Measurements from ENCODE around the gene PPP6R3. TPM values are rescaled to one million over a fixed set of nuclear protein-coding genes. Genes with fewer than 3 reads are reported as not detected.

The PPP6R3 gene
- total RNA-seq, 1 experiment from 2014 or later, result 171 TPM

DNA sequence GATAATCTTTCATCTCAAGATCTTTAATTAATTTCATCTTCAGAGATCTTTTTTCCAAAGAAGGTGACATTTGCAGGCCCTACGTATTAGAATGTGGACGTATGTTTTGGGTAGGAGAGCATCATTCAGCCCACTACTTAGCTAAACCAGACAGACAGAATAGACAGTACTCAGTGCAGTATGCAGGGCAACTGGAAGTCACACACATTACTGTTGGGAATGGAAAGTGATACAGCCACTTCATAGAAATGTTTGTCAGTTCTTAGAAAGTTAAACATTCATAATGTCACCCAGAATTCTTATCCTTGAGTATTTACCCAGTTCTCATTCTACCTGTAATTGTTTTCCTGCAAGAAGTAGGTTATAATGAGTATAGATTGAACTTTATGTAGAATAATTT, 102.9 kb downstream of the PPP6R3 start:
- Histone ChIP-seq H3K36me3 (ENCODE audit: low read depth, low read length) (peaks cover 66% of the 10 kb centered on the region), H3K79me2 (ENCODE audit: low read length) (0 out of 2 replicates have a peak, but pooled peaks cover 3% of the 10 kb centered on the region), H3K4me3 (ENCODE audit: low read length) (no peak overlapping the region), H3K27ac (ENCODE audit: low read length) (no peak overlapping the region), H4K20me1 (ENCODE audit: low read length) (no peaks in the 10 kb centered on the region), H3K9me2 (replicated peaks; ENCODE audit: low read length) (no peaks in the 10 kb centered on the region), H3F3A (ENCODE audit: low read length, unreplicated experiment) (no peaks in the 10 kb centered on the region), H3K27me3 (ENCODE audit: low read length) (no peaks in the 10 kb centered on the region), H3K9ac (ENCODE audit: low read length) (no peak overlapping the region), H3K4me2 (ENCODE audit: low read length) (no peak overlapping the region), H2AFZ (ENCODE audit: low read length) (no peak overlapping the region), H3K9me3 (ENCODE audit: low read length) (no peaks in the 10 kb centered on the region), H3K4me1 (ENCODE audit: insufficient read depth, low read length) (no peaks in the 10 kb centered on the region)
- DNase-seq (no peak), ATAC-seq (no peak)
- intact Hi-C loops (cut with micrococcal nuclease), result no loop called here
- TF ChIP-seq EZH2phosphoT487 (IDR thresholded peaks at IDR 0.05; ENCODE audit: borderline replicate concordance, low read length) (no peak), EZH2 (IDR thresholded peaks at IDR 0.05; ENCODE audit: low read length, unreplicated experiment) (no peak)
- TF ChIP-seq, protein P1, sequence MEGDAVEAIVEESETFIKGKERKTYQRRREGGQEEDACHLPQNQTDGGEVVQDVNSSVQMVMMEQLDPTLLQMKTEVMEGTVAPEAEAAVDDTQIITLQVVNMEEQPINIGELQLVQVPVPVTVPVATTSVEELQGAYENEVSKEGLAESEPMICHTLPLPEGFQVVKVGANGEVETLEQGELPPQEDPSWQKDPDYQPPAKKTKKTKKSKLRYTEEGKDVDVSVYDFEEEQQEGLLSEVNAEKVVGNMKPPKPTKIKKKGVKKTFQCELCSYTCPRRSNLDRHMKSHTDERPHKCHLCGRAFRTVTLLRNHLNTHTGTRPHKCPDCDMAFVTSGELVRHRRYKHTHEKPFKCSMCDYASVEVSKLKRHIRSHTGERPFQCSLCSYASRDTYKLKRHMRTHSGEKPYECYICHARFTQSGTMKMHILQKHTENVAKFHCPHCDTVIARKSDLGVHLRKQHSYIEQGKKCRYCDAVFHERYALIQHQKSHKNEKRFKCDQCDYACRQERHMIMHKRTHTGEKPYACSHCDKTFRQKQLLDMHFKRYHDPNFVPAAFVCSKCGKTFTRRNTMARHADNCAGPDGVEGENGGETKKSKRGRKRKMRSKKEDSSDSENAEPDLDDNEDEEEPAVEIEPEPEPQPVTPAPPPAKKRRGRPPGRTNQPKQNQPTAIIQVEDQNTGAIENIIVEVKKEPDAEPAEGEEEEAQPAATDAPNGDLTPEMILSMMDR (conservative IDR thresholded peaks at IDR 0.05; ENCODE audit: low read depth, low read length), result no peak
- BruUV-seq (replicated peaks), result no TSS peak
- CTCF ChIA-PET, result no interaction called here
- POLR2A ChIA-PET (ENCODE audit: unreplicated experiment), result no interaction called here

DNA sequence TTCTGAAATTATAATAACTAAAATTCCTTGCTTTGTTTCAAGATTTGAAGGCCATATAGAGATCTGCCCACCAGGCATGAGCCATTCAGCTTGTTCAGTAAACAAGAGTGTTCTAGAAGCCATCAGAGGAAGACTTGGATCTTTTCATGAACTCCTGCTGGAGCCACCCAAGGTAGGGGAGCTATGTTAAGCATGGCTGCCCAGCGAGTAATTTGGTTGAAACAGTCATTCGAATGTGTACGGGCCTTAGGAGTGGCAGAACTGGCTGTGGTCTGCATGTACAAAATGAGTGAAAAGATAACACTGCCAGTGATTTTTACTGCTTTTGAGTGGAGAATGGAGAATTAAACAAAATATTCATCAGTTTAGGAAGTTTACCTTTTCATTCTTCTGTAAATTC, 103.7 kb downstream of the PPP6R3 start:
- ATAC-seq (no peak), DNase-seq (no peak)
- Histone ChIP-seq H3K36me3 (ENCODE audit: low read depth, low read length) (peaks cover 59% of the 10 kb centered on the region), H3K9ac (ENCODE audit: low read length) (no peak overlapping the region), H2AFZ (ENCODE audit: low read length) (no peak overlapping the region), H3F3A (ENCODE audit: low read length, unreplicated experiment) (no peaks in the 10 kb centered on the region), H4K20me1 (ENCODE audit: low read length) (no peaks in the 10 kb centered on the region), H3K27ac (ENCODE audit: low read length) (no peak overlapping the region), H3K79me2 (ENCODE audit: low read length) (0 out of 2 replicates have a peak, but pooled peaks cover under 1% of the 10 kb centered on the region), H3K9me3 (ENCODE audit: low read length) (no peaks in the 10 kb centered on the region), H3K4me2 (ENCODE audit: low read length) (no peak overlapping the region), H3K9me2 (replicated peaks; ENCODE audit: low read length) (no peaks in the 10 kb centered on the region), H3K4me3 (ENCODE audit: low read length) (no peak overlapping the region), H3K4me1 (ENCODE audit: insufficient read depth, low read length) (no peaks in the 10 kb centered on the region), H3K27me3 (ENCODE audit: low read length) (no peaks in the 10 kb centered on the region)
- BruUV-seq (replicated peaks), result no TSS peak
- intact Hi-C loops (cut with micrococcal nuclease), result no loop called here
- TF ChIP-seq, protein P1 (conservative IDR thresholded peaks at IDR 0.05; ENCODE audit: low read depth, low read length), result no peak
- TF ChIP-seq EZH2phosphoT487 (IDR thresholded peaks at IDR 0.05; ENCODE audit: borderline replicate concordance, low read length), result no peak
- TF ChIP-seq EZH2 (IDR thresholded peaks at IDR 0.05; ENCODE audit: low read length, unreplicated experiment), result no peak
- ChIA-PET POLR2A (ENCODE audit: unreplicated experiment) (no interaction called here), CTCF (no interaction called here)

DNA sequence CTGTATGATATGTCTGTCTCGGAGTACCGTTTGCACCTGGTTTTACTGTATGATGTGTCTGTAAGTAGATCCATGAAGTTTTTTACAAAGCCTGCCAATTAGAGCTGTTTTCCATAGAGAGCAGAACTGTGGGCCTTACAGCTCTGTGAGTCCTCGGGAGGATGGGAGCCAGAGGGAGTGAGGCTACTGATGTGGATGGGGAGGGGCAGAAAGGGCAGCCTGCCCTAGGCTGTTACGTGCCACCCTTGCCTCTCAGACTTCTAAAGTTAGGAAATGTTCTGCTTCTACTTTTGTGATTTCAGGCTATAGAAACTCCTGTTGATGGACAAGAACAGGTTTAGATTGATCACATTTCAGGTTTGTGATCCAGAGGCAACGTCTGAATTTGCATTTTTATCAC, 105.2 kb downstream of the PPP6R3 start:
- H3K4me3 ChIP-seq (ENCODE audit: low read length), result no peak overlapping the region
- intact Hi-C loops (cut with micrococcal nuclease), result no loop called here
- no peaks in the 10 kb centered on the region for H4K20me1 ChIP-seq (ENCODE audit: low read length)
- no peaks in the 10 kb centered on the region for H3K9me3 ChIP-seq (ENCODE audit: low read length)
- peaks cover 65% of the 10 kb centered on the region for H3K36me3 ChIP-seq (ENCODE audit: low read depth, low read length)
- H2AFZ ChIP-seq (ENCODE audit: low read length), result no peak overlapping the region
- ChIA-PET POLR2A (ENCODE audit: unreplicated experiment) (no interaction called here), CTCF (no interaction called here)
- BruUV-seq (replicated peaks), result no TSS peak
- ATAC-seq (no peak), DNase-seq (no peak)
- no peaks in the 10 kb centered on the region for H3K9me2 ChIP-seq (replicated peaks; ENCODE audit: low read length)
- H3K79me2 ChIP-seq (ENCODE audit: low read length), result no peaks in the 10 kb centered on the region
- no peak overlapping the region for H3K27ac ChIP-seq (ENCODE audit: low read length)
- H3K9ac ChIP-seq (ENCODE audit: low read length), result no peak overlapping the region
- H3K27me3 ChIP-seq (ENCODE audit: low read length), result no peaks in the 10 kb centered on the region
- TF ChIP-seq EZH2 (IDR thresholded peaks at IDR 0.05; ENCODE audit: low read length, unreplicated experiment), result no peak
- no peak for TF ChIP-seq EZH2phosphoT487 (IDR thresholded peaks at IDR 0.05; ENCODE audit: borderline replicate concordance, low read length)
- TF ChIP-seq, protein P1 (conservative IDR thresholded peaks at IDR 0.05; ENCODE audit: low read depth, low read length), result no peak
- H3K4me2 ChIP-seq (ENCODE audit: low read length), result no peak overlapping the region
- no peaks in the 10 kb centered on the region for H3F3A ChIP-seq (ENCODE audit: low read length, unreplicated experiment)
- no peaks in the 10 kb centered on the region for H3K4me1 ChIP-seq (ENCODE audit: insufficient read depth, low read length)

Measured in PC-3 (cell line).